HCT116 (cell line): Measurements from ENCODE around the gene PLEKHA5.

Experiments
- CBX3 ChIP-seq: IDR thresholded peaks from 2 replicates; pipeline ENCODE4 v1.6.1; 2012; ENCODE audit warnings: low read depth
- POLR2AphosphoS5 ChIP-seq: IDR thresholded peaks from 2 replicates; pipeline ENCODE4 v1.6.1; 2011; ENCODE audit warnings: mild to moderate bottlenecking, low read depth, low read length, moderate library complexity
- YY1 ChIP-seq: IDR thresholded peaks from 2 replicates; pipeline ENCODE4 v1.6.1; 2011; ENCODE audit warnings: low read length, low read depth, moderate library complexity, mild to moderate bottlenecking; ENCODE audit not compliant: insufficient replicate concordance; ENCODE audit errors: extremely low read depth
- TF ChIP-seq, protein P1 (sequence below), 3 experiments: fragments of 200-600 bp in 1 of 3; sonication (generic) in 1 of 3; IDR thresholded peaks in 2 of 3; conservative IDR thresholded peaks in 1 of 3; 2 replicates each; pipeline ENCODE4 v1.5.1; 2012 to 2017; ENCODE audit warnings: low read depth in 2 of 3, low read length in 2 of 3, antibody characterized with exemption in 1 of 3, borderline replicate concordance in 1 of 3, control low read depth in 1 of 3, mild to moderate bottlenecking in 1 of 3, mixed read lengths in 1 of 3, mixed run types in 1 of 3, moderate library complexity in 1 of 3; ENCODE audit not compliant: insufficient read depth in 1 of 3
- TF ChIP-seq, protein P2 (sequence below): IDR thresholded peaks from 2 replicates; pipeline ENCODE4 v1.6.1; 2012

GRCh38 chr12:19131025-19131444 is 1.5 kb downstream of the PLEKHA5 start:
- TF ChIP-seq, protein P1, sequence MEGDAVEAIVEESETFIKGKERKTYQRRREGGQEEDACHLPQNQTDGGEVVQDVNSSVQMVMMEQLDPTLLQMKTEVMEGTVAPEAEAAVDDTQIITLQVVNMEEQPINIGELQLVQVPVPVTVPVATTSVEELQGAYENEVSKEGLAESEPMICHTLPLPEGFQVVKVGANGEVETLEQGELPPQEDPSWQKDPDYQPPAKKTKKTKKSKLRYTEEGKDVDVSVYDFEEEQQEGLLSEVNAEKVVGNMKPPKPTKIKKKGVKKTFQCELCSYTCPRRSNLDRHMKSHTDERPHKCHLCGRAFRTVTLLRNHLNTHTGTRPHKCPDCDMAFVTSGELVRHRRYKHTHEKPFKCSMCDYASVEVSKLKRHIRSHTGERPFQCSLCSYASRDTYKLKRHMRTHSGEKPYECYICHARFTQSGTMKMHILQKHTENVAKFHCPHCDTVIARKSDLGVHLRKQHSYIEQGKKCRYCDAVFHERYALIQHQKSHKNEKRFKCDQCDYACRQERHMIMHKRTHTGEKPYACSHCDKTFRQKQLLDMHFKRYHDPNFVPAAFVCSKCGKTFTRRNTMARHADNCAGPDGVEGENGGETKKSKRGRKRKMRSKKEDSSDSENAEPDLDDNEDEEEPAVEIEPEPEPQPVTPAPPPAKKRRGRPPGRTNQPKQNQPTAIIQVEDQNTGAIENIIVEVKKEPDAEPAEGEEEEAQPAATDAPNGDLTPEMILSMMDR (IDR thresholded peaks at IDR 0.05 in 2 of 3, conservative IDR thresholded peaks at IDR 0.05 in 1 of 3; ENCODE audit: borderline replicate concordance in 1 of 3, insufficient read depth in 1 of 3, low read depth in 2 of 3, low read length in 2 of 3) = no peak
- TF ChIP-seq YY1 (no peak), POLR2AphosphoS5 (no peak), CBX3 (no peak)
- TF ChIP-seq, protein P2, sequence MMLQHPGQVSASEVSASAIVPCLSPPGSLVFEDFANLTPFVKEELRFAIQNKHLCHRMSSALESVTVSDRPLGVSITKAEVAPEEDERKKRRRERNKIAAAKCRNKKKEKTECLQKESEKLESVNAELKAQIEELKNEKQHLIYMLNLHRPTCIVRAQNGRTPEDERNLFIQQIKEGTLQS = no peak
